HL-60 (cell line): ENCODE measurements around the gene PEF1.

Source experiments
- CTCF ChIP-seq: IDR thresholded peaks from one replicate; pipeline ENCODE4 v1.5.1; 2011; ENCODE audit warnings: low read length, control low read depth, inconsistent platforms; ENCODE audit not compliant: insufficient read depth
- GABPA ChIP-seq: IDR thresholded peaks from 2 replicates; pipeline ENCODE4 v1.6.1; 2012; ENCODE audit warnings: low read depth
- REST ChIP-seq: IDR thresholded peaks from 2 replicates; pipeline ENCODE4 v1.6.1; 2012; ENCODE audit warnings: low read depth; ENCODE audit not compliant: insufficient replicate concordance

- TF ChIP-seq CTCF (no peak), GABPA (no peak), REST (no peak)
Measured at GRCh38 chr1:31581821-31582810, 62.6 kb downstream of the PEF1 start.
